NB4 (cell line): ENCODE measurements around the gene OR10A6.

Source experiments
- CTCF ChIP-seq: IDR thresholded peaks from one replicate; pipeline ENCODE4 v1.5.1; 2012; ENCODE audit warnings: low read depth, low read length
- MAX ChIP-seq: IDR thresholded peaks from 2 replicates; pipeline ENCODE4 v1.6.1; 2011; ENCODE audit warnings: low read depth, low read length
- MYC ChIP-seq: IDR thresholded peaks from 2 replicates; pipeline ENCODE4 v1.6.1; 2011; ENCODE audit warnings: low read depth, low read length
- POLR2A ChIP-seq: IDR thresholded peaks from 2 replicates; pipeline ENCODE4 v1.6.1; 2011; ENCODE audit warnings: mild to moderate bottlenecking; ENCODE audit not compliant: insufficient read length; ENCODE audit errors: extremely low read depth

GRCh38 chr11:7924536-7924935, 6.5 kb downstream of the OR10A6 start:
- TF ChIP-seq MAX (no peak), CTCF (no peak), POLR2A (no peak), MYC (no peak)
